H9 (cell line): ENCODE data around the gene LDHAL6B. TPM values are rescaled to one million over a fixed set of nuclear protein-coding genes. Genes with fewer than 3 reads are reported as not detected.

Source experiments
- DNase-seq: peaks from one replicate; pipeline ENCODE4 v3.0.0-alpha.2; 2017
- H2AFZ ChIP-seq: one replicate; pipeline ENCODE4 v1.6.1; 2013; ENCODE audit warnings: mild to moderate bottlenecking, low read length, control low read depth, moderate library complexity
- H2AK5ac ChIP-seq: 2 replicates; pipeline ENCODE4 v1.6.1; 2013; ENCODE audit warnings: low read length, control low read depth, mixed read lengths; ENCODE audit not compliant: insufficient read length
- H2BK120ac ChIP-seq: one replicate; pipeline ENCODE4 v1.6.1; 2013; ENCODE audit warnings: low read depth, mild to moderate bottlenecking, low read length, control low read depth, inconsistent platforms; ENCODE audit not compliant: poor library complexity, severe bottlenecking
- H2BK12ac ChIP-seq: 2 replicates; pipeline ENCODE4 v1.6.1; 2013; ENCODE audit warnings: low read length, control low read depth, mixed read lengths, low read depth; ENCODE audit not compliant: insufficient read length
- H2BK15ac ChIP-seq: 2 replicates; pipeline ENCODE4 v1.6.1; 2013; ENCODE audit warnings: low read depth, low read length, control low read depth
- H2BK20ac ChIP-seq: one replicate; pipeline ENCODE4 v1.6.1; 2013; ENCODE audit warnings: low read depth, mild to moderate bottlenecking, low read length, control low read depth, inconsistent platforms; ENCODE audit not compliant: poor library complexity, severe bottlenecking
- H2BK5ac ChIP-seq: 2 replicates; pipeline ENCODE4 v1.6.1; 2013; ENCODE audit warnings: low read length, control low read depth, mixed read lengths; ENCODE audit not compliant: insufficient read length
- H3K14ac ChIP-seq: 2 replicates; pipeline ENCODE4 v1.6.1; 2013; ENCODE audit warnings: low read length, control low read depth; ENCODE audit not compliant: insufficient read depth
- H3K18ac ChIP-seq: 2 replicates; pipeline ENCODE4 v1.6.1; 2013; ENCODE audit warnings: low read depth, mild to moderate bottlenecking, mixed read lengths, low read length, control low read depth; ENCODE audit not compliant: insufficient read length
- H3K23ac ChIP-seq: 2 replicates; pipeline ENCODE4 v1.6.1; 2013; ENCODE audit warnings: low read length, control low read depth, mixed read lengths, low read depth; ENCODE audit not compliant: insufficient read length
- H3K23me2 ChIP-seq: 2 replicates; pipeline ENCODE4 v1.6.1; 2013; ENCODE audit warnings: low read depth, mild to moderate bottlenecking, mixed read lengths, low read length, control low read depth; ENCODE audit not compliant: insufficient read length, poor library complexity, severe bottlenecking
- H3K27ac ChIP-seq: 2 replicates; pipeline ENCODE4 v1.5.1; 2013; ENCODE audit warnings: low read length, control low read depth, mixed read lengths, low read depth; ENCODE audit not compliant: insufficient read length
- H3K27me3 ChIP-seq: 2 replicates; pipeline ENCODE4 v1.6.1; 2013; ENCODE audit warnings: low read length, control low read depth, inconsistent platforms; ENCODE audit not compliant: insufficient read depth
- H3K4ac ChIP-seq: 2 replicates; pipeline ENCODE4 v1.6.1; 2013; ENCODE audit warnings: low read depth, mild to moderate bottlenecking, control low read depth, inconsistent platforms, low read length, moderate library complexity
- H3K4me1 ChIP-seq: 2 replicates; pipeline ENCODE4 v1.6.1; 2013; ENCODE audit warnings: low read length, control low read depth, inconsistent platforms; ENCODE audit not compliant: insufficient read depth
- H3K4me2 ChIP-seq: 2 replicates; pipeline ENCODE4 v1.6.1; 2013; ENCODE audit warnings: low read length, control low read depth, mixed read lengths; ENCODE audit not compliant: insufficient read length, insufficient read depth
- H3K56ac ChIP-seq: 2 replicates; pipeline ENCODE4 v1.6.1; 2013; ENCODE audit warnings: low read depth, mild to moderate bottlenecking, mixed read lengths, low read length, control low read depth; ENCODE audit not compliant: insufficient read length
- H3K79me1 ChIP-seq: 2 replicates; pipeline ENCODE4 v1.6.1; 2013; ENCODE audit warnings: low read depth, mild to moderate bottlenecking, moderate library complexity, low read length, control low read depth, inconsistent platforms; ENCODE audit not compliant: insufficient read depth, poor library complexity, severe bottlenecking
- H3K79me2 ChIP-seq: 2 replicates; pipeline ENCODE4 v1.6.1; 2013; ENCODE audit warnings: low read length, control low read depth, inconsistent platforms; ENCODE audit not compliant: insufficient read depth
- H3K9ac ChIP-seq: 2 replicates; pipeline ENCODE4 v1.6.1; 2013; ENCODE audit warnings: low read length, control low read depth, mixed read lengths; ENCODE audit not compliant: insufficient read length; ENCODE audit errors: extremely low read depth
- H3K9me3 ChIP-seq: one replicate; pipeline ENCODE4 v1.6.1; 2013; ENCODE audit warnings: low read depth, low read length, inconsistent platforms; ENCODE audit not compliant: control insufficient read depth
- H3T11ph ChIP-seq: one replicate; pipeline ENCODE4 v1.6.1; 2013; ENCODE audit warnings: mild to moderate bottlenecking, low read length, control low read depth, inconsistent platforms
- H4K20me1 ChIP-seq: one replicate; pipeline ENCODE4 v1.6.1; 2013; ENCODE audit not compliant: control insufficient read depth, insufficient read length, insufficient read depth
- H4K5ac ChIP-seq: 2 replicates; pipeline ENCODE4 v1.6.1; 2013; ENCODE audit warnings: low read depth, mild to moderate bottlenecking, mixed read lengths, low read length, control low read depth; ENCODE audit not compliant: insufficient read length
- H4K8ac ChIP-seq: replicated peaks from 2 replicates; pipeline ENCODE4 v1.6.1; 2013; ENCODE audit warnings: low read length, control low read depth, mixed read lengths, low read depth; ENCODE audit not compliant: insufficient read length
- H4K91ac ChIP-seq: 2 replicates; pipeline ENCODE4 v1.6.1; 2013; ENCODE audit warnings: low read depth, mild to moderate bottlenecking, moderate library complexity, mixed read lengths, low read length, control low read depth; ENCODE audit not compliant: insufficient read length
- H3K27ac Mint-ChIP-seq, 3 experiments: 2 replicates in 2 of 3; 3 replicates in 1 of 3; pipeline ENCODE4 v1.8.0; 2020 to 2021; ENCODE audit warnings: mixed read lengths in 3 of 3, mild to moderate bottlenecking in 1 of 3, moderate library complexity in 1 of 3
- H3K27me3 Mint-ChIP-seq: 2 replicates; pipeline ENCODE4 v1.8.0; 2021; ENCODE audit warnings: low read depth, mild to moderate bottlenecking, moderate library complexity, mixed read lengths
- H3K36me3 Mint-ChIP-seq, 3 experiments: 2 replicates in 2 of 3; 3 replicates in 1 of 3; pipeline ENCODE4 v1.8.0; 2020 to 2021; ENCODE audit warnings: low read depth in 3 of 3, mixed read lengths in 3 of 3; ENCODE audit not compliant: insufficient read depth in 1 of 3
- H3K4me1 Mint-ChIP-seq, 2 experiments: 2 replicates each; pipeline ENCODE4 v1.8.0; 2020; ENCODE audit warnings: mixed read lengths in 2 of 2
- H3K4me3 Mint-ChIP-seq, 2 experiments: 2 replicates in 1 of 2; 3 replicates in 1 of 2; pipeline ENCODE4 v1.8.0; 2020 to 2021; ENCODE audit warnings: mild to moderate bottlenecking in 2 of 2, mixed read lengths in 2 of 2, moderate library complexity in 1 of 2
- H3K9me3 Mint-ChIP-seq, 2 experiments: 2 replicates in 1 of 2; 3 replicates in 1 of 2; pipeline ENCODE4 v1.8.0; 2020; ENCODE audit warnings: mild to moderate bottlenecking in 2 of 2, mixed read lengths in 2 of 2, moderate library complexity in 1 of 2
- CTCF ChIP-seq: fragments of 200-600 bp; sonication (generic); conservative IDR thresholded peaks from 3 replicates; pipeline ENCODE4 v1.8.0; 2021; ENCODE audit warnings: antibody characterized with exemption, mild to moderate bottlenecking
- WGBS: extraction: QIAGEN DNeasy Blood & Tissue Kit; methylation state at CpG from one replicate; pipeline ENCODE4 v1.1.7; 2013; ENCODE audit warnings: missing lambda C conversion rate, low lambda C conversion rate, mixed read lengths; ENCODE audit not compliant: insufficient read length; ENCODE audit errors: extremely low coverage; 5-methylcytosine and 5-hydroxymethylcytosine counted together
- total RNA-seq: library from RNA; stranded (reverse); gene quantifications from 2 replicates; pipeline ENCODE4 v1.2.1, GENCODE V29; 2021

Gene LDHAL6B
- total RNA-seq, 1 experiment from 2014 or later: not detected

- no peak for DNase-seq
- no peak overlapping the region for H2BK20ac ChIP-seq
Measured at GRCh38 chr15:59245559-59245958, 38.9 kb downstream of the LDHAL6B start.

More at GRCh38 chr15:59245559-59245958, 38.9 kb downstream of the LDHAL6B start:
- Histone ChIP-seq H3K4ac (no peak overlapping the region), H3K18ac (no peak overlapping the region), H3T11ph (no peak overlapping the region), H4K5ac (no peak overlapping the region), H3K14ac (no peak overlapping the region), H4K91ac (no peak overlapping the region), H2BK15ac (no peak overlapping the region), H3K56ac (no peak overlapping the region), H3K4me1 (no peaks in the 10 kb centered on the region), H2BK120ac (no peak overlapping the region), H3K27me3 (no peaks in the 10 kb centered on the region), H3K23me2 (no peaks in the 10 kb centered on the region), H3K27ac (no peak overlapping the region), H3K9me3 (no peaks in the 10 kb centered on the region), H2AK5ac (no peak overlapping the region), H3K79me2 (no peaks in the 10 kb centered on the region), H3K9ac (no peak overlapping the region), H3K79me1 (no peaks in the 10 kb centered on the region), H2BK5ac (no peak overlapping the region), H2AFZ (no peak overlapping the region), H4K20me1 (no peaks in the 10 kb centered on the region), H4K8ac (no peak overlapping the region), H3K4me2 (no peak overlapping the region), H2BK12ac (no peak overlapping the region), H3K23ac (no peak overlapping the region)
- TF ChIP-seq CTCF: no peak
- H3K4me1 Mint-ChIP-seq: peaks cover 5 to 12% of the 10 kb centered on the region in 2 experiments; a peak in 3 of 4 replicates
- H3K27me3 Mint-ChIP-seq: no peaks in the 10 kb centered on the region
- WGBS: no CpG with 5 or more reads among the region's 2 CpGs
- H3K36me3 Mint-ChIP-seq: peaks cover 0 to 24% (median 10%) of the 10 kb centered on the region in 3 experiments; a peak in 4 of 7 replicates
- H3K27ac Mint-ChIP-seq: no peak overlapping the region
- no peaks in the 10 kb centered on the region for H3K9me3 Mint-ChIP-seq
- H3K4me3 Mint-ChIP-seq: no peak overlapping the region
